ENCODE results near the gene TRIM3.

The TRIM3 gene

GRCh38 chr11:6497069-6497839 is 23.5 kb upstream of the TRIM3 start, which contains the start of gene DNHD1:
Gene DNHD1 (plus strand): TSS chr11:6497280. CDS start chr11:6498216, 936 bp downstream.
- no peak for TF ChIP-seq TAF1 (IDR thresholded peaks at IDR 0.05; ENCODE audit: borderline replicate concordance, insufficient read depth, low read length)
- TF ChIP-seq REST (IDR thresholded peaks at IDR 0.05; ENCODE audit: insufficient read depth in 1 of 2, low read depth in 2 of 2, low read length in 2 of 2), result no peak
- no peak for TF ChIP-seq SIN3A (IDR thresholded peaks at IDR 0.05; ENCODE audit: borderline replicate concordance, insufficient read depth, low read length)
- TF ChIP-seq FOXP2 (optimal IDR thresholded peaks at IDR 0.05; ENCODE audit: borderline replicate concordance, extremely low read depth, extremely low read length, insufficient read depth), result no peak
- TF ChIP-seq POLR2AphosphoS5 (IDR thresholded peaks at IDR 0.05; ENCODE audit: low read depth, low read length), result no peak

GRCh38 chr11:6489306-6489705 is 15.6 kb upstream of the TRIM3 start:
- TF ChIP-seq FOXP2 (optimal IDR thresholded peaks at IDR 0.05; ENCODE audit: borderline replicate concordance, extremely low read depth, extremely low read length, insufficient read depth), result no peak
- TF ChIP-seq REST (IDR thresholded peaks at IDR 0.05; ENCODE audit: insufficient read depth in 1 of 2, low read depth in 2 of 2, low read length in 2 of 2), result no peak
- TF ChIP-seq SIN3A (IDR thresholded peaks at IDR 0.05; ENCODE audit: borderline replicate concordance, insufficient read depth, low read length), result no peak
- no peak for TF ChIP-seq POLR2AphosphoS5 (IDR thresholded peaks at IDR 0.05; ENCODE audit: low read depth, low read length)
- TF ChIP-seq TAF1 (IDR thresholded peaks at IDR 0.05; ENCODE audit: borderline replicate concordance, insufficient read depth, low read length), result no peak

- no peak for TF ChIP-seq REST (IDR thresholded peaks at IDR 0.05; ENCODE audit: insufficient read depth in 1 of 2, low read depth in 2 of 2, low read length in 2 of 2)
These were observed 15.1 kb upstream of the TRIM3 start for GRCh38 chr11:6488821-6489220.

- TF ChIP-seq POLR2AphosphoS5 (IDR thresholded peaks at IDR 0.05; ENCODE audit: low read depth, low read length), result no peak
- TF ChIP-seq SIN3A (IDR thresholded peaks at IDR 0.05; ENCODE audit: borderline replicate concordance, insufficient read depth, low read length), result no peak
- no peak for TF ChIP-seq FOXP2 (optimal IDR thresholded peaks at IDR 0.05; ENCODE audit: borderline replicate concordance, extremely low read depth, extremely low read length, insufficient read depth)
- no peak for TF ChIP-seq TAF1 (IDR thresholded peaks at IDR 0.05; ENCODE audit: borderline replicate concordance, insufficient read depth, low read length)
- no peak for TF ChIP-seq REST (IDR thresholded peaks at IDR 0.05; ENCODE audit: insufficient read depth in 1 of 2, low read depth in 2 of 2, low read length in 2 of 2)
These were observed 14.6 kb upstream of the TRIM3 start for GRCh38 chr11:6488342-6488741.

GRCh38 chr11:6486938-6487337 is 13.2 kb upstream of the TRIM3 start:
- TF ChIP-seq SIN3A (IDR thresholded peaks at IDR 0.05; ENCODE audit: borderline replicate concordance, insufficient read depth, low read length), result no peak
- no peak for TF ChIP-seq FOXP2 (optimal IDR thresholded peaks at IDR 0.05; ENCODE audit: borderline replicate concordance, extremely low read depth, extremely low read length, insufficient read depth)
- no peak for TF ChIP-seq REST (IDR thresholded peaks at IDR 0.05; ENCODE audit: insufficient read depth in 1 of 2, low read depth in 2 of 2, low read length in 2 of 2)
- TF ChIP-seq POLR2AphosphoS5 (IDR thresholded peaks at IDR 0.05; ENCODE audit: low read depth, low read length), result no peak
- TF ChIP-seq TAF1 (IDR thresholded peaks at IDR 0.05; ENCODE audit: borderline replicate concordance, insufficient read depth, low read length), result no peak
